Mucosa of descending colon (tissue), 3 donors: ENCODE data around the gene TRERF1. TPM values are rescaled to one million over a fixed set of nuclear protein-coding genes. Genes with fewer than 3 reads are reported as not detected.

Experiments
- ATAC-seq: fragments of 200-7000 bp; cut with Tn5 transposase; one replicate; pipeline ENCODE4 v1.9.1; 2020; ENCODE audit warnings: mild to moderate bottlenecking, moderate library complexity
- DNase-seq, 3 donors: peaks; one replicate each; pipeline ENCODE4 v3.0.0-alpha.2; 2020
- H3K36me3 ChIP-seq: fragments of 200-600 bp; one replicate; pipeline ENCODE4 v1.8.0; 2021; ENCODE audit warnings: low read depth, mild to moderate bottlenecking
- H3K4me1 ChIP-seq: fragments of 200-600 bp; one replicate; pipeline ENCODE4 v1.8.0; 2021; ENCODE audit warnings: low read depth, mild to moderate bottlenecking
- H3K4me3 ChIP-seq: fragments of 200-600 bp; one replicate; pipeline ENCODE4 v1.8.0; 2021; ENCODE audit warnings: mild to moderate bottlenecking
- H3K9me3 ChIP-seq: fragments of 200-600 bp; one replicate; pipeline ENCODE4 v1.8.0; 2021; ENCODE audit warnings: mild to moderate bottlenecking
- intact Hi-C, 2 donors: fragments of 100-400 bp; cut with DNase I in 1 of 2; cut with micrococcal nuclease in 1 of 2; formaldehyde crosslinking; loops; one replicate each; pipeline versions ENCODE4 v1.11.0 to v1.11.1; 2022; cut with DNase I, micrococcal nuclease
- total RNA-seq, 3 donors: library from RNA; stranded (reverse); fragmentation: NEBNext Ultra II Directional in 2 of 3; extraction: Animal tissue kit (Norgen Biotek cat#: 25700) in 2 of 3; gene quantifications; one replicate each; pipeline versions ENCODE4 v1.2.1 to v1.2.4, GENCODE V29; 2021 to 2023
- TF ChIP-seq, protein P1 (sequence below): fragments of 200-600 bp; IDR thresholded peaks from one replicate; pipeline ENCODE4 v1.8.0; 2022; ENCODE audit warnings: antibody characterized with exemption, mild to moderate bottlenecking
- donor health status: DM: no; HTN: no; CAD: no; lungs with moderate emphysema.
- donor health status: DM: no; HTN: no; CAD: no.
- donor health status: DM: no; HTN: yes; CAD: no.

TRERF1 gene
- total RNA-seq, 3 donors from 2014 or later: 2.8 to 11.2 (median 3.8) TPM

DNA sequence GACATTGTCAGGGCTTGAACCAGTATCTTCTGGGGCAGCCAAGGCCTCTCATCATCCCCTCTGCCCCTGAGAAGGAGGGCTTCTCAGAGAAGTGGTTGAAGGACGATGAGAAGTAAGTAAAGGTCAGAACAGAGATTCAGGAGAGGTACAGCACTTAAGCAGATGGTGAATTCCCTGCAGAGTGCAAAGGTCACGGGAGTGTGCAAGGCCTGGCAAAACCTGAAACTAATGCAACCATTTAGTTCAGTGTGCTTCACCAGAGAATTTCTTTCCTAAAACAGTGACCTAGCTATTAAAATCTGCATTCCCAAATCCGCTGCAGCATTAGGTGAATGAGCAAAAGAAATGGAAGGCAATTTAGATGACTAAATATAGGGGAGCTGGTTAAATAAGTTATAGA is 58.4 kb downstream of the TRERF1 start:
- no peaks in the 10 kb centered on the region for H3K36me3 ChIP-seq
- intact Hi-C loops: no loop called here
- ATAC-seq (peak; percentile 56), DNase-seq (peak in 1 of 3 donors; percentile 56)
- no peaks in the 10 kb centered on the region for H3K9me3 ChIP-seq
- H3K4me3 ChIP-seq: no peak overlapping the region
- H3K4me1 ChIP-seq: peaks cover 9% of the 10 kb centered on the region
- TF ChIP-seq, protein P1, sequence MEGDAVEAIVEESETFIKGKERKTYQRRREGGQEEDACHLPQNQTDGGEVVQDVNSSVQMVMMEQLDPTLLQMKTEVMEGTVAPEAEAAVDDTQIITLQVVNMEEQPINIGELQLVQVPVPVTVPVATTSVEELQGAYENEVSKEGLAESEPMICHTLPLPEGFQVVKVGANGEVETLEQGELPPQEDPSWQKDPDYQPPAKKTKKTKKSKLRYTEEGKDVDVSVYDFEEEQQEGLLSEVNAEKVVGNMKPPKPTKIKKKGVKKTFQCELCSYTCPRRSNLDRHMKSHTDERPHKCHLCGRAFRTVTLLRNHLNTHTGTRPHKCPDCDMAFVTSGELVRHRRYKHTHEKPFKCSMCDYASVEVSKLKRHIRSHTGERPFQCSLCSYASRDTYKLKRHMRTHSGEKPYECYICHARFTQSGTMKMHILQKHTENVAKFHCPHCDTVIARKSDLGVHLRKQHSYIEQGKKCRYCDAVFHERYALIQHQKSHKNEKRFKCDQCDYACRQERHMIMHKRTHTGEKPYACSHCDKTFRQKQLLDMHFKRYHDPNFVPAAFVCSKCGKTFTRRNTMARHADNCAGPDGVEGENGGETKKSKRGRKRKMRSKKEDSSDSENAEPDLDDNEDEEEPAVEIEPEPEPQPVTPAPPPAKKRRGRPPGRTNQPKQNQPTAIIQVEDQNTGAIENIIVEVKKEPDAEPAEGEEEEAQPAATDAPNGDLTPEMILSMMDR: no peak

DNA sequence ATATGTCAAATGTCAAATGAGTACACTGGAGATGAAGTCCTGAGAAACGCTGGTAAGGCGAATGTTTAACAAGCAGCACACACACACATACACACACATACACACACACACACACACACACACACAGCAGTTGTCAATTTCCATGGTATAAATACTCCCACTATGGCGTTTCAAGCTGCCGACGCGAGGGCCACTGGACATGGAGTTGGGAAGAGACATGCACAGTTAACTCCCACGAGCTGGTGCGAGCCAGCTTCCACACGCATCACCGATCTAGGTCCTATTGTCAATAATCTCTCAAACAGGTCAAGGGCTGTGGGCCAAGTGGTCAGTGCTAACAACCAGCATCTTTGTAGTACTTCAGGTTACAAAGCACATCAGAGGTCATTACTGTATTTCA is 58.9 kb downstream of the TRERF1 start:
- Histone ChIP-seq H3K4me1 (peaks cover 9% of the 10 kb centered on the region), H3K4me3 (no peak overlapping the region), H3K36me3 (no peaks in the 10 kb centered on the region), H3K9me3 (no peaks in the 10 kb centered on the region)
- DNase-seq (no peak), ATAC-seq (no peak)
- TF ChIP-seq, protein P1: no peak
- intact Hi-C loops: no loop called here

DNA sequence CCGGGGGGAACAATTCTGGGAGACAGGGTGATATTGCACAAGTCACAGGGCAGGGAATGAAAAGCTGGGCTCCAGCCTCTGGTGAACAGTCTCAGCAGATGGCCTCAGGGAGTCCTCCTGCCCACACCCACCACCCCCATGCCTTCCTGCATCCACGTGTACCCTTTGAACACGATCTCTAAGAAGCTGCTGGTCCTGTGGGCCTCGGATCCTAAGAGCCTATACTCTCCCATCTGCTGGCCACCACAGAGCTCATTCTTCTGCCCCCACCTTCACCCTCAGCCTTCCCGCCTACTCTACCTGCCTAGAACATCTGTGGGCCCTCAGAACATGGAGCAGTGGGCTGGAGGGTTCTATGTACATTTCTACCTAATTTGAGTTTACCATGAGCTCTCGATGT is 60.3 kb downstream of the TRERF1 start:
- H3K9me3 ChIP-seq: no peaks in the 10 kb centered on the region
- no peak for DNase-seq
- H3K4me3 ChIP-seq: no peak overlapping the region
- ATAC-seq: no peak
- intact Hi-C loops: no loop called here
- TF ChIP-seq, protein P1: no peak
- H3K4me1 ChIP-seq: peaks cover 9% of the 10 kb centered on the region
- H3K36me3 ChIP-seq: no peaks in the 10 kb centered on the region

DNA sequence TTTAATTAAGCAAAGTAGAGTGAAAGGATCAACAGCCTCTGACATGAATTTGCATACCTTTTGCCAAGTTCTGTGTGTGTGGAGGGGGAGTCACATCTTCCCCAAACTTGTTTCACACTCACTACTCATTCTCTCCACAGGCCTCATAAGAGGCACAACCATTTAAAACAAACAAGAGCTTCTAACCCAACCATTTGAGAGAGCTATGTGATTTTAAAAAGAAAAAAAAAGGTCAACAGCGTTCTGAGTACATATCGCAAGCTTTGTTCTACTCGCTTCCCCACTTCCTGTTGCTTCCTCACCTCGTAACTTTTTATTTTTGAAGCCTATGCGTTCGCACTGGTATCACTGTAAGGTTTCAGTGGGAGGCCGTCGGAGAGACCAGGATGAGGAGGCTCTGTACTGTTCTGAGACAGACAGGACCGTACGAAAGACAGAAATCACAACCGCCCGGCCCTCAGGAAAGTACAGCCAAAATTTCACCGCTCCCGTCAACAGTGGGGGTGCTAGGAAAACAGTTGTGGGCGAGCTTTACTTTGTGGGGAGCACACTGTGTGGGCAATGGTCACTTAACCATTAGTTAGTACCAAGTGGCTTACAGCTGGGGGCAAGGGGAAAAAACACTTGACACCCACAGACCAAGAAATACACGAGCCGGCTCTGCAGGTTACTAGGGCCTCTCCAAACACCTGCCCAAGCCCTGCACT is 61.3 kb downstream of the TRERF1 start:
- ATAC-seq: peak; percentile 70
- H3K36me3 ChIP-seq: no peaks in the 10 kb centered on the region
- H3K9me3 ChIP-seq: no peaks in the 10 kb centered on the region
- intact Hi-C loops: no loop called here
- TF ChIP-seq, protein P1: no peak
- peaks cover 9% of the 10 kb centered on the region for H3K4me1 ChIP-seq
- no peak for DNase-seq
- no peak overlapping the region for H3K4me3 ChIP-seq

DNA sequence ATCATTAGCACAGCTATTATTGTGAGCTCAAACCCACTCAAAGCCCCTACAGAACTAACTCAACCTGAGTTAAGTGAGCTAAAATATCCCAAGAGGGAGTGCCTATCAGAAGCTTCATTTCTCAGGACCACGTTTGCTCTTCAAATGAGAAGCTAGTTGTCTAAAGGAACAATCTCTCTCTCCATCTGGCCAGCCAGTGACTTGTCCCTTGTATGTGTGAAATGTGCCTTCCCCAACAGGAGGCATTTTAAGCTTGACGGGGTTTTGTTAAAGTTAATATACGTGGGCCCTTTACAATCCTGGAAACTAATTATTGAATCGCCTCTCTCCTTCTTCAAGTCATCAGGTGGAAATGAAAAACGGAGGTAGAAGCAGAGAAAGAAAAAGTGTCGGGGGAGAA is 62.0 kb downstream of the TRERF1 start:
- Histone ChIP-seq H3K4me1 (peaks cover 9% of the 10 kb centered on the region), H3K9me3 (no peaks in the 10 kb centered on the region), H3K36me3 (no peaks in the 10 kb centered on the region), H3K4me3 (no peak overlapping the region)
- TF ChIP-seq, protein P1: no peak
- intact Hi-C loops: no loop called here
- DNase-seq (no peak), ATAC-seq (no peak)

DNA sequence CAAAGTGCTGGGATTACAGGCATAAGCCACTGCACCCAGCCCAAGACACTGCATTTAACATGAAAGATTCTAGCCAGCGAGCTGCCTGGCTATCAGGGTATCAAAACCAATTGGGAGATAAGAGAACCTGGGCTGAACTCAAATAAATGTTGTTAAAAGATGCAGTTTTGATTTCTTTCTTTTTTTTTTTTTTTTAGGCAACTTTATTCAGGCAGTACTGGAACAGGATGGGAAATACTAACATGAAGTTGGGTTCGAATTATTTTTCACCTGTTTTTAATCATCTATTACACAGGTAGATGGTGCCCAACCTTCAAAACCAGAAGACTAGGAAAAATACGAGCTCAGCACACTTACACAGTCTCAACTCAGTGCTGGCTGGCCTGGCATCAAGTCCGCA is 63.7 kb downstream of the TRERF1 start:
- intact Hi-C loops: no loop called here
- DNase-seq: no peak
- H3K4me3 ChIP-seq: no peak overlapping the region
- TF ChIP-seq, protein P1: no peak
- H3K9me3 ChIP-seq: no peaks in the 10 kb centered on the region
- no peaks in the 10 kb centered on the region for H3K36me3 ChIP-seq
- ATAC-seq: no peak
- H3K4me1 ChIP-seq: peaks cover 2% of the 10 kb centered on the region
